Measurements from ENCODE around the gene MVD. TPM values are rescaled to one million over a fixed set of nuclear protein-coding genes. Genes with fewer than 3 reads are reported as not detected.

Gene MVD
- total RNA-seq, 6 experiments from 2014 or later, result 10.2 to 57.1 (median 15.2) TPM

DNA sequence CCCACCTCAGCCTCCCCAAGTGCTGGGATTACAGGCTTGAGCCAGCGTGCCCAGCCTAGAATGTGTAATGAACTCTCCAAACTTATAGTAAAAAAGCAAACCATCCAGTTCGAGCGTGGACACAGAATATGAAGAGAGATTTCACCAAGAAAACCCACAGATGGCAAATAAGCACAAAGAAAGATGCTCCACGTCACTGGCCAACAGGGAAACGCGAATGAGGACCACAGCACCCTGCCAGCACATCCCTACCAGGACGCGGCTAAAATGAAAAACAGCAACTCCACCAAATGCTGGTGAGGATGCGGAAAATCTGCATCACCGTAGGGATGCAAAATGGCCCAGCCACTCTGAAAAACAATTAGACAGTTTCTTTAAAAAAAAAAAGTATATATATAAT, 1.4 kb downstream of the MVD start:
- H3K4me3 ChIP-seq, result no peak overlapping the region
- H3K27me3 ChIP-seq, result no peaks in the 10 kb centered on the region
- H3K27ac ChIP-seq, result no peak overlapping the region
- TF ChIP-seq CTCF (IDR thresholded peaks at IDR 0.05), result no peak
- TF ChIP-seq POLR2A (IDR thresholded peaks at IDR 0.05), result no peak
- WGBS (ENCODE audit: insufficient coverage, low coverage, low lambda C conversion rate, missing lambda C conversion rate), result 61% methylated on average over 8 of the region's 10 CpGs
- DNase-seq, result no peak
- ATAC-seq, result no peak
- peaks cover 0 to 6% (median 0%) of the 10 kb centered on the region in 4 donors for H3K36me3 ChIP-seq
- intact Hi-C loops (cut with DNase I), result no loop called here
- peaks cover 0 to 26% (median 8%) of the 10 kb centered on the region in 4 donors for H3K4me1 ChIP-seq
- no peaks in the 10 kb centered on the region for H3K9me3 ChIP-seq

DNA sequence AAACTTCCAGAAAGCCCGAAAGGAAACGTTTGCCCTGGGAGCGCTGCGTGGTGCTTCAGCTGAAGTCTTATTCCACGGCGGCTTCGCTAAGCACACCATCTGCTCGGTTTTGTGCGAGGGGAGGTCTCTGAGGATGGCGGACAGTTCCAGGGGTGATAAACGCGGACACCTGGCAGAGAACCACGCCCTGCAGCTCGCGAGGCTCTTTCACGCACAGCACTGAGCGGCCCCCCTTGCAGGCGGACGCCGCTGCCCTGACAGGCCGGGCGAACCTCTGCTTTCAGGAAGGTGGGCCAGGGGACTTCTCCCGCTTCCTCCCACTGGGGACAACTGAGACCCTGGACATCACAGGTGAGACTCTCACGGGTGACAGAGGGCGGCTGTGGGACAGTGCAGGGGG, 3.7 kb downstream of the MVD start:
- Histone ChIP-seq H3K36me3 (peaks cover 0 to 27% (median 0%) of the 10 kb centered on the region in 4 donors), H3K27ac (no peak overlapping the region), H3K27me3 (no peaks in the 10 kb centered on the region), H3K9me3 (no peaks in the 10 kb centered on the region), H3K4me3 (no peak overlapping the region), H3K4me1 (peaks cover 0 to 12% (median 2%) of the 10 kb centered on the region in 4 donors)
- ATAC-seq (no peak), DNase-seq (no peak)
- intact Hi-C loops (cut with DNase I), result no loop called here
- WGBS (ENCODE audit: insufficient coverage, low coverage, low lambda C conversion rate, missing lambda C conversion rate), result 40% methylated on average over 2 of the region's 25 CpGs
- TF ChIP-seq POLR2A (IDR thresholded peaks at IDR 0.05), result no peak
- no peak for TF ChIP-seq CTCF (IDR thresholded peaks at IDR 0.05)

GRCh38 chr16:88658714-88659113, 4.2 kb downstream of the MVD start:
- no peak overlapping the region for H3K27ac ChIP-seq
- no peak for DNase-seq
- no peak for TF ChIP-seq CTCF (IDR thresholded peaks at IDR 0.05)
- TF ChIP-seq POLR2A (IDR thresholded peaks at IDR 0.05), result no peak
- WGBS (ENCODE audit: insufficient coverage, low coverage, low lambda C conversion rate, missing lambda C conversion rate), result 93% methylated on average over 10 of the region's 15 CpGs
- peaks cover 0 to 8% (median 0%) of the 10 kb centered on the region in 4 donors for H3K4me1 ChIP-seq
- H3K27me3 ChIP-seq, result no peaks in the 10 kb centered on the region
- H3K9me3 ChIP-seq, result no peaks in the 10 kb centered on the region
- peaks cover 0 to 27% (median 0%) of the 10 kb centered on the region in 4 donors for H3K36me3 ChIP-seq
- no peak for ATAC-seq
- intact Hi-C loops (cut with DNase I), result no loop called here
- no peak overlapping the region for H3K4me3 ChIP-seq

- no CpG with 5 or more reads among the region's 19 CpGs for WGBS (ENCODE audit: insufficient coverage, low coverage, low lambda C conversion rate, missing lambda C conversion rate)
Observed at GRCh38 chr16:88657371-88657770, 5.5 kb downstream of the MVD start.

More at GRCh38 chr16:88657371-88657770, 5.5 kb downstream of the MVD start:
- no peak for TF ChIP-seq POLR2A (IDR thresholded peaks at IDR 0.05)
- no peak for TF ChIP-seq CTCF (IDR thresholded peaks at IDR 0.05)
- no peak overlapping the region for H3K27ac ChIP-seq
- H3K27me3 ChIP-seq, result no peaks in the 10 kb centered on the region
- no peak overlapping the region for H3K4me3 ChIP-seq
- peaks cover 0 to 36% (median 0%) of the 10 kb centered on the region in 4 donors for H3K36me3 ChIP-seq
- H3K4me1 ChIP-seq, result peaks cover 0 to 8% (median 0%) of the 10 kb centered on the region in 4 donors
- H3K9me3 ChIP-seq, result no peaks in the 10 kb centered on the region
- intact Hi-C loops (cut with DNase I), result no loop called here
- ATAC-seq, result no peak
- no peak for DNase-seq

All from right lobe of liver (tissue), 6 donors.